GM12892 (cell line): Measurements from ENCODE around the gene MBD6.

Experiments used
- POLR2A ChIP-seq: IDR thresholded peaks from 2 replicates; pipeline ENCODE4 v1.6.1; 2011; ENCODE audit warnings: low read depth, low read length, control low read depth
- POLR2AphosphoS5 ChIP-seq: IDR thresholded peaks from 2 replicates; pipeline ENCODE4 v1.6.1; 2011; ENCODE audit warnings: low read depth, low read length, control low read depth
- TAF1 ChIP-seq: IDR thresholded peaks from 2 replicates; pipeline ENCODE4 v1.6.1; 2011; ENCODE audit warnings: low read depth, mild to moderate bottlenecking, control low read depth, low read length, borderline replicate concordance

DNA sequence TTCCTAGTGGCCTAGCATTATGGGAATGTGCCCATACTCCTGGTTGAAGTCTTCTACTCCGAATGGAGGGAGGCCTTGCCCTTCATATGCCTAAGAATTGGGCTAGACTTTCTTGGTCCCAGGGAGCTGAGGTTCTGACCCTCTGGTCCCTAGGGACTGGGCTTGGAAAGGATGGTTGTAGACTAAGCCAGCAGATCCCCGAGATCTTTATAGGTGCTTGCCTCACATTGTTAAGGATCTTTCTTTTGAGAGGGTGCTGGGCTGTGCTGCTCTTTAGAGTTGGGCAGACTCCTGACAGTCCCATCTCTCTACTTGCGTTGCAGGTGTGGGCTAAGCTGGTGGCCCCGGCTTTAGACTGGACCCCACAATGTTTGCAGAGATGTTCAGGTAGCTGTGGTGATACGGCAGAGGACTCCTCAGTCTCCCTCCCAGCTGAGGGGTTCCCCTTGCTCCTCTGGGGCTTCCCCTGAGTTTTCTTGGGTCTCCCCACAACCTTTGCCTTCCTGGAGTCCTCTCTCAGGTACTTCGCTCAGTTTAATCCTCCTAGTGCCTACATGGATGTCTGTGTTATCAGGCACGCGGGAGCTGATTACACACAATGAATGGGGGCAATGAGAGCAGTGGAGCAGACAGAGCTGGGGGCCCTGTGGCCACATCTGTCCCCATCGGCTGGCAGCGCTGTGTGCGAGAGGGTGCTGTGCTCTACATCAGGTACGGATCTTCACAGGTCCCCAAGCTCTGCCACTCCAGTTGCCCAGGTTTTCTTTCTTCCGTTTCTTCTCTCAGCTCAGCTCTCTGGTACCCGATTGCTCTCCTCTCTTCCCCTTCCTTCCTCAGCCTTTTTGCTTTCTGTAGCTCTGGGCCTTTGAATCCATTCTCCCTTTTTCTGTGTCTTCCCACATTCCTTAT is 1.3 kb downstream of the MBD6 start:
- TF ChIP-seq POLR2AphosphoS5 = 0 out of 2 replicates have a peak, but pooled peaks have one; percentile 9
- TF ChIP-seq POLR2A = no peak
- no peak for TF ChIP-seq TAF1
